ENCODE results near the gene SLC22A12. TPM values are rescaled to one million over a fixed set of nuclear protein-coding genes. Genes with fewer than 3 reads are reported as not detected.

Gene SLC22A12
- total RNA-seq, 6 experiments from 2014 or later = 0.22 to 0.80 (median 0.74) TPM; not detected in 3

DNA sequence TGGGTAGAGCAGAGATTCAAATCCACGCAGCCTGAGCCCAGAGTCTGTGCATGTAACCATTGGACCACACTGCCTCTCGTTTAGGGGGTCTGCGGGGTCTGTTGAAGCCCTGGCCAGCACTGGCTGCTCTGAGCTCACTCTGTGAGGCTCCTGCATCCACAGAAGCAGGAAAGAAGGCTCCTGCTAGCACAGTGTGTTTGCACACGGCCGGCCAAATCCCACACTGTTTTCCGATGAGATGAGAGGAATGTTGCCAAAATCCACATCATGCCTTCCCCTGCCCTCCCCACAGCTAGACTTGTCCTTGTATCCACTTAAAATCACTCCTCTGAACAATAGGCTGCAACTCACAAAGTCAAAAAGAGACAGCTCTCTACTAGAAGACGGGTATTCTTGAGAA, 10.6 kb upstream of the SLC22A12 start:
- no peak overlapping the region for H3K4me3 ChIP-seq
- DNase-seq = peak in 2 of 3 donors; percentile 8 to 42
- no peaks in the 10 kb centered on the region for H3K9me3 ChIP-seq
- H3K27ac ChIP-seq = no peak overlapping the region
- 46% methylated on average over 3 of the region's 7 CpGs for WGBS (ENCODE audit: insufficient coverage, low coverage, low lambda C conversion rate, missing lambda C conversion rate)
- no peaks in the 10 kb centered on the region for H3K27me3 ChIP-seq
- no peaks in the 10 kb centered on the region for H3K4me1 ChIP-seq
- no peaks in the 10 kb centered on the region for H3K36me3 ChIP-seq
- ATAC-seq = peak in 1 of 4 donors; percentile 23
- intact Hi-C loops (cut with DNase I) = no loop called here
- TF ChIP-seq, protein P1, sequence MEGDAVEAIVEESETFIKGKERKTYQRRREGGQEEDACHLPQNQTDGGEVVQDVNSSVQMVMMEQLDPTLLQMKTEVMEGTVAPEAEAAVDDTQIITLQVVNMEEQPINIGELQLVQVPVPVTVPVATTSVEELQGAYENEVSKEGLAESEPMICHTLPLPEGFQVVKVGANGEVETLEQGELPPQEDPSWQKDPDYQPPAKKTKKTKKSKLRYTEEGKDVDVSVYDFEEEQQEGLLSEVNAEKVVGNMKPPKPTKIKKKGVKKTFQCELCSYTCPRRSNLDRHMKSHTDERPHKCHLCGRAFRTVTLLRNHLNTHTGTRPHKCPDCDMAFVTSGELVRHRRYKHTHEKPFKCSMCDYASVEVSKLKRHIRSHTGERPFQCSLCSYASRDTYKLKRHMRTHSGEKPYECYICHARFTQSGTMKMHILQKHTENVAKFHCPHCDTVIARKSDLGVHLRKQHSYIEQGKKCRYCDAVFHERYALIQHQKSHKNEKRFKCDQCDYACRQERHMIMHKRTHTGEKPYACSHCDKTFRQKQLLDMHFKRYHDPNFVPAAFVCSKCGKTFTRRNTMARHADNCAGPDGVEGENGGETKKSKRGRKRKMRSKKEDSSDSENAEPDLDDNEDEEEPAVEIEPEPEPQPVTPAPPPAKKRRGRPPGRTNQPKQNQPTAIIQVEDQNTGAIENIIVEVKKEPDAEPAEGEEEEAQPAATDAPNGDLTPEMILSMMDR (IDR thresholded peaks at IDR 0.05) = no peak
- TF ChIP-seq POLR2A (IDR thresholded peaks at IDR 0.05) = no peak

DNA sequence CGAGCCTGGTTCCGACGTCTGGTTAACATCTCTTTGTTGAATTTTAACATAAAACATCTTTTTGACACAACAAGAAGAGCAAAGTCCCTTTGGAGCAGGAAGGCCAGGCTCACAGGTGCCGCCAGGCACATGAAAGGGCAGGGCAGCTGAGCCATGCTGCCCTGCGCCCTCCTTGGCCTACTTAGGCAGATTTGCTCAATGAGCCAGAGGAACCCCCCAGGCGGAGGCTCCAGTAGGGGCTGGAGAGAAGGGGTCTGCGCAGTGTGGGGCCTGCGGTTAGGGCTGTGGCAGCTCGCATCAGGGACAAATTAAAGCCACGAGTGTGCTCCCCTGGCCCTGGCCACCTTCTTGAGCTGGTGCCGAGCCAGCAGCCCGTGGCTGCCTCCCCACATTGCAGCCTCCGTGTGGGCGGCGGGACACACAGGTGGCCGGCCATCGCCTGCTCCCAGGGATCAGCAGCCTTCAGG, 9.9 kb upstream of the SLC22A12 start:
- intact Hi-C loops (cut with DNase I) = no loop called here
- no peak overlapping the region for H3K27ac ChIP-seq
- DNase-seq (peak in 2 of 3 donors; percentile 6 to 42), ATAC-seq (peak in 1 of 4 donors; percentile 23)
- no peaks in the 10 kb centered on the region for H3K36me3 ChIP-seq
- H3K4me1 ChIP-seq = no peaks in the 10 kb centered on the region
- no peaks in the 10 kb centered on the region for H3K9me3 ChIP-seq
- no peak overlapping the region for H3K4me3 ChIP-seq
- 70% methylated on average over 7 of the region's 17 CpGs for WGBS (ENCODE audit: insufficient coverage, low coverage, low lambda C conversion rate, missing lambda C conversion rate)
- no peaks in the 10 kb centered on the region for H3K27me3 ChIP-seq
- TF ChIP-seq, protein P1 (IDR thresholded peaks at IDR 0.05) = no peak
- TF ChIP-seq POLR2A (IDR thresholded peaks at IDR 0.05) = no peak

DNA sequence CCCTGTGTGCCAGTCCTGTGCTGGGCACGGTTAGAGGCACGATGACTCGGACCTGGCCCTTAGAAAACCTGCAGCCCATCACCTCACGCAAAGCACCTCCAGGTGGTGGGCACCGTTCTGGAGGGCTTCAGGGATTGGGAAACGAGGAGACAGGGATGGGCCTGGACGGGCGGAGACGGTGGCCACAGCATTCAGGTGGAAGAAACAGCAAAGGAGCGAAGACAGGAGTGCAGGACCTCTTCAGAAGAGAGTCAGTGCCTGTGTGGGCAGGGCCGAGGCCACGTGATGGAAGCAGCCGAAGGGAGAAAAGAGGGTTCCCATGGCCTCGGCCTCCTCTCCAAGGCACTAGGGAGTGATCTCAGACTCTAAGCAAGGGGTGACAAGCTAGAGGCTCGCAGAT, 8.1 kb upstream of the SLC22A12 start:
- no peaks in the 10 kb centered on the region for H3K36me3 ChIP-seq
- intact Hi-C loops (cut with DNase I) = no loop called here
- H3K27ac ChIP-seq = no peak overlapping the region
- TF ChIP-seq POLR2A (IDR thresholded peaks at IDR 0.05) = no peak
- TF ChIP-seq, protein P1 (IDR thresholded peaks at IDR 0.05) = no peak
- H3K4me1 ChIP-seq = no peaks in the 10 kb centered on the region
- ATAC-seq (peak in 1 of 4 donors; percentile 9), DNase-seq (peak in 1 of 3 donors; percentile 41)
- no peaks in the 10 kb centered on the region for H3K27me3 ChIP-seq
- no peak overlapping the region for H3K4me3 ChIP-seq
- no peaks in the 10 kb centered on the region for H3K9me3 ChIP-seq
- WGBS (ENCODE audit: insufficient coverage, low coverage, low lambda C conversion rate, missing lambda C conversion rate) = 84% methylated on average over 3 of the region's 15 CpGs

DNA sequence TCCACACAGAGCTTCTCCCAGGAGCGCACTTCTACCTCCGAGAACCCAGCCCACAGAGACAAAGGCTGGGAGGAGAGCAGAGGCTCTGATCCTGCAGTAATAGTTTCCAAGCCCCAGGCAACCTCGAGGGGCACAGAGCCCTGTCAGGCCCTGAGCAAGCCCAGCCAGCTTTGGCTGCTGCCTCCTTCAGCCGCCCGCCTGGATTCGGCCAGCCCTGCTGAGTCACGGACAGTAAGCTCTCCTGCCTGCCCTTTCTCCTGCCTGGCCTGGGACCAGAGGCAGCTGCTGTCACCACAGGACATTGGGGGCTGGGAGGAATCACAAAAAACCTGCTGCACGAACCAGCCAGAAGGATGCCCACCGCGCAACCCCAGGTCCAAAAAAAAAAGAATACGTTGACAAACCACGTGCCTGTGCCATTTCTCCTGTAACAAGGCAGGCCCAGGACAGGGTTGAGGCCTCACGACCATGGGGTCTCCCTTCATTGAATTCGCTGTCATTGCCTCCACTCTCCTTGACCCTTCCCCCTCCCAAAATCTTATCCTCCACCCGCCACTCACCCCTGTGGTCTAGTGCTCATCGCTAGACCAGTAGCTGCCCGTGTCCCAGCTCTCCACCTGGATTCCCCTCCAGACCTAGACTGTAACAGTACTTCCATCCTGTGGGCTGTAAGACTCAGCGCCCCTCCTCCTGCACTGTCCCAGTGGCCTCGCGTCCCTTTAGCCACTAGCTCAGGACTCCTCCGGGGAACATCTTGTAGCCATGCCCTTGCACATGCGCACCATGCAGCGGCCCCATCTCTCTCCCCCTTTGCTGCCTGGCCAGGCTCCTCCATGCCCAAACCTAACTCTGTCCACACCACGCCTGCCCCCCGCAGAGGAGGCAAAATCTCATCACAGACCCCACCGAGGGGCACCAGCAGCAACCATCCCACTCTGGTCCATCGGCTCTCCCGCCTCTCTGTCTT, 7.4 kb upstream of the SLC22A12 start:
- Histone ChIP-seq H3K4me3 (no peak overlapping the region), H3K9me3 (no peaks in the 10 kb centered on the region), H3K4me1 (no peaks in the 10 kb centered on the region), H3K36me3 (no peaks in the 10 kb centered on the region), H3K27ac (no peak overlapping the region), H3K27me3 (no peaks in the 10 kb centered on the region)
- ATAC-seq (peak in 1 of 4 donors; percentile 38), DNase-seq (peak in 2 of 3 donors; percentile 27 to 28)
- TF ChIP-seq, protein P1 (IDR thresholded peaks at IDR 0.05) = no peak
- no peak for TF ChIP-seq POLR2A (IDR thresholded peaks at IDR 0.05)
- WGBS (ENCODE audit: insufficient coverage, low coverage, low lambda C conversion rate, missing lambda C conversion rate) = 71% methylated on average over 14 of the region's 28 CpGs
- intact Hi-C loops (cut with DNase I) = no loop called here

Data from right lobe of liver (tissue), 6 donors.